WERI-Rb-1 (cell line): ENCODE measurements around the gene C11orf68.

ENCODE experiments used
- DNase-seq: peaks from one replicate; pipeline ENCODE4 v3.0.0-alpha.2; 2020
- H3K27ac ChIP-seq: fragments of 250-450 bp; sonication (Bioruptor Pico); 2 replicates; pipeline ENCODE4 v1.5.1; 2020; ENCODE audit warnings: mild to moderate bottlenecking, moderate library complexity
- H3K27me3 ChIP-seq: fragments of 250-450 bp; sonication (Bioruptor Pico); 2 replicates; pipeline ENCODE4 v1.5.1; 2021; ENCODE audit warnings: mild to moderate bottlenecking, low read depth, moderate library complexity; ENCODE audit not compliant: insufficient read depth, severe bottlenecking
- H3K36me3 ChIP-seq: fragments of 250-450 bp; sonication (Bioruptor Pico); 2 replicates; pipeline ENCODE4 v1.5.1; 2020; ENCODE audit warnings: mild to moderate bottlenecking, moderate library complexity
- H3K4me3 ChIP-seq: 2 replicates; pipeline ENCODE4 v1.5.1; 2011; ENCODE audit warnings: low read depth, mild to moderate bottlenecking, control low read depth, low read length
- H3K9me3 ChIP-seq: fragments of 250-450 bp; sonication (Bioruptor Pico); 2 replicates; pipeline ENCODE4 v1.5.1; 2021; ENCODE audit warnings: mild to moderate bottlenecking, moderate library complexity; ENCODE audit not compliant: severe bottlenecking
- TF ChIP-seq, protein P1 (sequence below): IDR thresholded peaks from 2 replicates; pipeline ENCODE4 v1.5.1; 2011; ENCODE audit warnings: low read depth, mild to moderate bottlenecking, control low read depth, inconsistent platforms, low read length

The C11orf68 gene

DNA sequence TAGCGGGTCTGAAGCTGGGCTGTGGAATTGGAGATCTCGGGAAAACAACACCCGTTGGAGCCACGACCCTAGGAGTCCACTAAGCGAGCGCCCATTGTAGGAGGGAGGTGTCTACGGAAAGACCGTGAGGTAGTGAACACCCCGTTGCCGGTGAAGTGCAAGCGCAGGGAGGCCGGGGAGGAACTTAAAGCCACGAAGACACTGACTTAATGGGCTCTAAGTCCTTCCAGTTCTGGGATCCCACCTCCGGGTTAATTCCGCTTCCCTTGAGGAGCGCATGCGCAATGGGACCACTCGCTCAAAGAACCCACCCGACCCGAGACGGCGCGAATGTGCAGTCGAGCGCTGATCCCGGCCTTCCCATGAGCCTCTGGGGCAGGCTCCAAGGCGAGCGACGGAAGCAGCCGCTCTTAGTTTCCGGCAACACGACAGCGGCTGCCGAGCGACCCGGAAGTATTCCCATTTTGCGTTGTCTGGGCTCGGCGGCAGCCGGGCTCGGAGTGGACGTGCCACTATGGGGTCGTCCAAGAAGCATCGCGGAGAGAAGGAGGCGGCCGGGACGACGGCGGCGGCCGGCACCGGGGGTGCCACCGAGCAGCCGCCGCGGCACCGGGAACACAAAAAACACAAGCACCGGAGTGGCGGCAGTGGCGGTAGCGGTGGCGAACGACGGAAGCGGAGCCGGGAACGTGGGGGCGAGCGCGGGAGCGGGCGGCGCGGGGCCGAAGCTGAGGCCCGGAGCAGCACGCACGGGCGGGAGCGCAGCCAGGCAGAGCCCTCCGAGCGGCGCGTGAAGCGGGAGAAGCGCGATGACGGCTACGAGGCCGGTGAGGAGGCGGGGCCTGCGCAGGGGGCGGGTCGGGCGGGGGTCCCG, 42.6 kb upstream of the C11orf68 start, which contains the start of gene SART1:
TSS of gene SART1 (plus strand) at position 468 of the 874 bp plus-strand sequence. CDS start at position 515, 47 bp downstream.
- Histone ChIP-seq H3K36me3 (peaks cover 29% of the 10 kb centered on the region), H3K4me3 (peak within 1 kb of the TSS; percentile 83), H3K9me3 (no peaks in the 10 kb centered on the region), H3K27ac (peak within 1 kb of the TSS; percentile 89), H3K27me3 (no peaks in the 10 kb centered on the region)
- peak; percentile 98 for DNase-seq
- TF ChIP-seq, protein P1, sequence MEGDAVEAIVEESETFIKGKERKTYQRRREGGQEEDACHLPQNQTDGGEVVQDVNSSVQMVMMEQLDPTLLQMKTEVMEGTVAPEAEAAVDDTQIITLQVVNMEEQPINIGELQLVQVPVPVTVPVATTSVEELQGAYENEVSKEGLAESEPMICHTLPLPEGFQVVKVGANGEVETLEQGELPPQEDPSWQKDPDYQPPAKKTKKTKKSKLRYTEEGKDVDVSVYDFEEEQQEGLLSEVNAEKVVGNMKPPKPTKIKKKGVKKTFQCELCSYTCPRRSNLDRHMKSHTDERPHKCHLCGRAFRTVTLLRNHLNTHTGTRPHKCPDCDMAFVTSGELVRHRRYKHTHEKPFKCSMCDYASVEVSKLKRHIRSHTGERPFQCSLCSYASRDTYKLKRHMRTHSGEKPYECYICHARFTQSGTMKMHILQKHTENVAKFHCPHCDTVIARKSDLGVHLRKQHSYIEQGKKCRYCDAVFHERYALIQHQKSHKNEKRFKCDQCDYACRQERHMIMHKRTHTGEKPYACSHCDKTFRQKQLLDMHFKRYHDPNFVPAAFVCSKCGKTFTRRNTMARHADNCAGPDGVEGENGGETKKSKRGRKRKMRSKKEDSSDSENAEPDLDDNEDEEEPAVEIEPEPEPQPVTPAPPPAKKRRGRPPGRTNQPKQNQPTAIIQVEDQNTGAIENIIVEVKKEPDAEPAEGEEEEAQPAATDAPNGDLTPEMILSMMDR = no peak

DNA sequence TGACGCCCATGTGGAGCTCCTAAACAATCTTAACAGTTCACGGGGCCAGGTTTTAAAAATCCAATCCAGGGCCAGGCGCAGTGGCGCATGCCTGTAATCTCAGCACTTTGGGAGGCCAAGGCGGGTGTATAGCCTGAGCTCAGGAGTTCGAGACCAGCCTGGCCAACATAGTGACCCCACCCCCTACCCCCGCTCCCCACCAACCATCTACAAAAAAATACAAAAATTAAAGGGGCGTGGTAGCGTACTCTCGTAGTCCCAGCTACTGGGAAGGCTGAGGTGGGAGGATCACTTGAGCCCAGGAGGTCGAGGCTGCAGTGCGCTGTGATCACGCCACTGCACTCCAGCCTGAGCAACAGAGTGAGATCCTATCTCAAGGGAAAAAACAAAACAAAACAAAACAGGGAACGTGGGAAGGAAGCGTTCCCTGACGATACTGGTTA, 42.0 kb upstream of the C11orf68 start:
- H3K27me3 ChIP-seq = no peaks in the 10 kb centered on the region
- peaks cover 22% of the 10 kb centered on the region for H3K36me3 ChIP-seq
- TF ChIP-seq, protein P1 = no peak
- H3K9me3 ChIP-seq = no peaks in the 10 kb centered on the region
- peak overlapping the region; percentile 89 for H3K27ac ChIP-seq
- peak overlapping the region; percentile 83 for H3K4me3 ChIP-seq
- no peak for DNase-seq

DNA sequence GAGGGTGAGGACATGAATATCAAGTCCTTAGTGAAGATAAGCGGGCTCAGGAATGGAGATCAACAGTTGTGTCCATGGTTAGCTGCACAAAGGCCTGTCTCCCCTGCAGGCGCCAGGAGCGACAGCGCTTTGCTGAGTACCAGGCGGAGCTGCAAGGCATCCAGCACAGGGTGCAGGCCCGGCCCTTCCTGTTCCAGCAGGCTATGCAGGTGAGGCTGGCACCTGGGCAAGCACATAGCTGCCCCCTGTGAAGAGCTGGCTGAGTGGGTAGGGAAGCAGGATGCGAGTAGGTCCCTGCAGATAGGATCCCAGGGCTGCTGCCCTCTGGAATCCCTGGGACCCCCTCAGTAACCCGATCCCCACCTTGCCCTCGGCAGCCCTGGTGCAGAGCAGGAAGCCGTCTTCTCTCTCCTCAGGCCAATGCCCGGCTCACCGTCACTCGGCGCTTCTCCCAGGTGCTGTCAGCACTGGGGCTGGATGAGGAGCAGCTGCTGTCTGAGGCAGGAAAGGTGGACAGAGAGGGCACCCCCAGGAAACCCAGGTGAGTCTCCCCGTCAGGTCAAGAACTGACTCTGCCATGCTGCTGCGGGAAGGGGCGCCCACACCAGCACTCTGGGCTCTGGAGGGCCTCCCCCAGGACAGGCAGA, 40.0 kb upstream of the C11orf68 start:
- DNase-seq = no peak
- H3K27ac ChIP-seq = no peak overlapping the region
- TF ChIP-seq, protein P1 = no peak
- no peak overlapping the region for H3K4me3 ChIP-seq
- H3K9me3 ChIP-seq = no peaks in the 10 kb centered on the region
- H3K36me3 ChIP-seq = peaks cover 3% of the 10 kb centered on the region
- H3K27me3 ChIP-seq = no peaks in the 10 kb centered on the region

DNA sequence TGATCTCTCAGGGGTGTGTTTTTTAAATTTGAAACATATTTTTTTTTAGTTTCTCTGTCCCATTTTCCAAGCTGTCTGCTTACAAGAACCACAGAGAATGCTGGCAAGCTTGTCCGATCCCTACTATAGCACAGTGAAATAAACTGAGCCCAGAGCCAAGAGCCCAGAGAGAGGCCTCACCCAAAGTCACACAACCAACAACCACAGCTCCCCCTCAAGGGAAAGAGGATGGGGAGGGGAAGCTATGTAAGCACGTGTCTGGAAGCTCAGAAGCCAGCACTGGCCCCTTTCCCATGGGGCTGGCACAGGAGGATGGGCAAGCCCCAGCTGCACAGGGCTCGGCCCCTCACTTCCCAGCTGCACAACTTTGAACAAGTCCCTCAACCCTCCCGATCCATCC, 39.4 kb upstream of the C11orf68 start:
- no peak overlapping the region for H3K27ac ChIP-seq
- TF ChIP-seq, protein P1 = no peak
- no peak overlapping the region for H3K4me3 ChIP-seq
- no peaks in the 10 kb centered on the region; the same call in 1 of the 2 replicates for H3K36me3 ChIP-seq
- no peaks in the 10 kb centered on the region for H3K9me3 ChIP-seq
- DNase-seq = no peak
- no peaks in the 10 kb centered on the region for H3K27me3 ChIP-seq

DNA sequence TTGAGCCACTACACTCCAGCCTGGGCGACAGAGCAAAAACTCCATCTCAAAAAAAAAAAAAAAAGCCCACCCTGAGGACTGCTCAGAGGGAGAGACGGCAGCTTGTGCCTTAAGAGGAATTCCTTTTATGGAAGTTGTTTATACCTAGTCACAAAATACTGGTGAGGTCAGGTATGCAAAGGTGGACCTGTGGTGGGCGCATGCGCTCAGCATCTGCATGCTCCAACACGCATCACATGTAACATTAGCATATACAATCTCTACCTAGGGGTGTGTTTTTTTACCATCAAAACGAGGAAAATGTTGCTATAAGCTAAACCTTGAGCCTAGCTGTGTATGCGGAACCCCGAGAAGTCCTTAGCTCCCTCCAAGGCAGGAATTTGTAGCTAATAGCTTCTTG, 35.9 kb upstream of the C11orf68 start:
- TF ChIP-seq, protein P1 = no peak
- Histone ChIP-seq H3K4me3 (no peak overlapping the region), H3K36me3 (no peaks in the 10 kb centered on the region), H3K9me3 (no peaks in the 10 kb centered on the region), H3K27ac (no peak overlapping the region), H3K27me3 (no peaks in the 10 kb centered on the region)
- no peak for DNase-seq
